NCI-H1436 treated with DMSO at 0.1 percent for 48 hours (cell line): ENCODE results near the gene ICOS.
"Not testable (repeated sequence)": the region's sequence is repeated elsewhere in the genome, so short reads cannot be mapped to it uniquely, and the experiment has no call there.

Experiments used
- DNase-seq: peaks from one replicate; lab custom pipeline; 2025; lab: John Stamatoyannopoulos, UW

The ICOS gene

GRCh38 chr2:203973676-203974075 lies 37.1 kb downstream of the ICOS start:
- no peak for DNase-seq

GRCh38 chr2:203975912-203976311 lies 39.3 kb downstream of the ICOS start:
- no peak for DNase-seq

- DNase-seq: no peak
Measured at GRCh38 chr2:203982276-203982675, 45.7 kb downstream of the ICOS start.

GRCh38 chr2:203983064-203983715 lies 46.6 kb downstream of the ICOS start:
- no peak for DNase-seq

GRCh38 chr2:203985978-203986377 lies 49.4 kb downstream of the ICOS start:
- not testable (repeated sequence) for DNase-seq

GRCh38 chr2:203987959-203988358 lies 51.4 kb downstream of the ICOS start:
- no peak for DNase-seq

GRCh38 chr2:203988500-203989260 lies 52.1 kb downstream of the ICOS start:
- no peak for DNase-seq

- no peak for DNase-seq
Measured at GRCh38 chr2:203989521-203989920, 53.0 kb downstream of the ICOS start.

- no peak for DNase-seq
Measured at GRCh38 chr2:203992509-203992908, 55.9 kb downstream of the ICOS start.

GRCh38 chr2:203993011-203993410 lies 56.4 kb downstream of the ICOS start:
- no peak for DNase-seq

- no peak for DNase-seq
Measured at GRCh38 chr2:203993560-203993959, 57.0 kb downstream of the ICOS start.

GRCh38 chr2:203994735-203995134 lies 58.2 kb downstream of the ICOS start:
- no peak for DNase-seq

GRCh38 chr2:203996692-203997091 lies 60.1 kb downstream of the ICOS start:
- no peak for DNase-seq

- DNase-seq: no peak
Measured at GRCh38 chr2:203997481-203997880, 60.9 kb downstream of the ICOS start.

- no peak for DNase-seq
Measured at GRCh38 chr2:203997980-203998809, 61.6 kb downstream of the ICOS start.

- no peak for DNase-seq
Measured at GRCh38 chr2:203999835-204000234, 63.3 kb downstream of the ICOS start.

GRCh38 chr2:204000446-204000845 lies 63.9 kb downstream of the ICOS start:
- no peak for DNase-seq

GRCh38 chr2:204003276-204003990 lies 66.9 kb downstream of the ICOS start:
- no peak for DNase-seq

- DNase-seq: no peak
Measured at GRCh38 chr2:204004912-204005311, 68.3 kb downstream of the ICOS start.

GRCh38 chr2:204005940-204006721 lies 69.6 kb downstream of the ICOS start:
- no peak for DNase-seq

GRCh38 chr2:204008352-204008751 lies 71.8 kb downstream of the ICOS start:
- no peak for DNase-seq
